Glutamatergic neuron (in vitro differentiated cells): ENCODE measurements around the gene IGFBP7. TPM values are rescaled to one million over a fixed set of nuclear protein-coding genes. Genes with fewer than 3 reads are reported as not detected.

Experiments used
- DNase-seq: peaks from one replicate; pipeline ENCODE4 v3.0.0; 2022
- H3K27ac Mint-ChIP-seq: one replicate; pipeline ENCODE4 v1.8.0; 2020; ENCODE audit warnings: mild to moderate bottlenecking, mixed read lengths, inconsistent platforms; ENCODE audit not compliant: unreplicated experiment
- H3K27me3 Mint-ChIP-seq: one replicate; pipeline ENCODE4 v1.8.0; 2020; ENCODE audit warnings: mild to moderate bottlenecking, moderate library complexity, mixed read lengths, inconsistent platforms; ENCODE audit not compliant: unreplicated experiment
- H3K36me3 Mint-ChIP-seq: one replicate; pipeline ENCODE4 v1.8.0; 2020; ENCODE audit warnings: mild to moderate bottlenecking, mixed read lengths, inconsistent platforms; ENCODE audit not compliant: unreplicated experiment
- H3K4me1 Mint-ChIP-seq: one replicate; pipeline ENCODE4 v1.8.0; 2020; ENCODE audit warnings: mild to moderate bottlenecking, low read depth, mixed read lengths, inconsistent platforms; ENCODE audit not compliant: unreplicated experiment
- H3K4me3 Mint-ChIP-seq: one replicate; pipeline ENCODE4 v1.8.0; 2020; ENCODE audit warnings: mild to moderate bottlenecking, mixed read lengths, inconsistent platforms; ENCODE audit not compliant: unreplicated experiment
- H3K9me3 Mint-ChIP-seq: one replicate; pipeline ENCODE4 v1.8.0; 2020; ENCODE audit warnings: mild to moderate bottlenecking, moderate library complexity, mixed read lengths, inconsistent platforms; ENCODE audit not compliant: unreplicated experiment
- total RNA-seq: library from RNA; stranded (reverse); fragmentation: NEBNext Ultra II Directional; extraction: Animal tissue kit (Norgen Biotek cat#: 25700); gene quantifications from one replicate; pipeline ENCODE4 v1.2.1, GENCODE V29; 2021; ENCODE audit not compliant: unreplicated experiment
- TF ChIP-seq, protein P1 (sequence below): fragments of 200-600 bp; sonication (generic); IDR thresholded peaks from one replicate; pipeline ENCODE4 v1.5.0; 2021; ENCODE audit not compliant: partially characterized antibody, unreplicated experiment

IGFBP7 gene
- total RNA-seq, 1 donor from 2014 or later, result not detected

DNA sequence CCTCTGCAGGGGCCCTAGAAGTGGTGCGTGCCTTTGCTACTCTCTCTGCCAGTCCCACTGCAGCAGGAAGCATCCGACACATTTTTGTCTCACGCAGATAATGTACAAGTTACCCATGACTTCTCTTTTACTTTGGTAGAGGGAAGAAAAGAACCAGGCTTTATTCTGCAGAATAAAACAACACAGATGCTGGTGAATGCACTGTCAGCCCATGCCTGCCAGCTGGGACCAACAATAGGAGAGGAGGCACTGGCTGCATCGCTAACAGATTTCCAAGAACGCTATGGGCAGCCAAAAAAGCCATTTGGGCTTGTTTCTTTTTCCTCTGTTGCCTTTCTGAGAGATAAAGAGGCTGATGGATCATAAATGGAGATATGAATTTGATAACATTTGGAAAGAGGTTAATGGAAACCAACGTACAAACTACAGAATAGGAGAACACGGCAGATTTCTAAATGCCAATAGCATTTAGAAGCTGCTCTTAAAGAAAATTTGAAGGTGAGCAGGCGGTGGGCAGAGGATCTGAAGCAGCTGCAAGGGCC is 47.5 kb upstream of the IGFBP7 start:
- H3K4me3 Mint-ChIP-seq, result no peak overlapping the region
- H3K9me3 Mint-ChIP-seq, result peaks cover 2% of the 10 kb centered on the region
- no peak overlapping the region for H3K27ac Mint-ChIP-seq
- peaks cover 6% of the 10 kb centered on the region for H3K36me3 Mint-ChIP-seq
- H3K4me1 Mint-ChIP-seq, result peaks cover 5% of the 10 kb centered on the region
- TF ChIP-seq, protein P1, sequence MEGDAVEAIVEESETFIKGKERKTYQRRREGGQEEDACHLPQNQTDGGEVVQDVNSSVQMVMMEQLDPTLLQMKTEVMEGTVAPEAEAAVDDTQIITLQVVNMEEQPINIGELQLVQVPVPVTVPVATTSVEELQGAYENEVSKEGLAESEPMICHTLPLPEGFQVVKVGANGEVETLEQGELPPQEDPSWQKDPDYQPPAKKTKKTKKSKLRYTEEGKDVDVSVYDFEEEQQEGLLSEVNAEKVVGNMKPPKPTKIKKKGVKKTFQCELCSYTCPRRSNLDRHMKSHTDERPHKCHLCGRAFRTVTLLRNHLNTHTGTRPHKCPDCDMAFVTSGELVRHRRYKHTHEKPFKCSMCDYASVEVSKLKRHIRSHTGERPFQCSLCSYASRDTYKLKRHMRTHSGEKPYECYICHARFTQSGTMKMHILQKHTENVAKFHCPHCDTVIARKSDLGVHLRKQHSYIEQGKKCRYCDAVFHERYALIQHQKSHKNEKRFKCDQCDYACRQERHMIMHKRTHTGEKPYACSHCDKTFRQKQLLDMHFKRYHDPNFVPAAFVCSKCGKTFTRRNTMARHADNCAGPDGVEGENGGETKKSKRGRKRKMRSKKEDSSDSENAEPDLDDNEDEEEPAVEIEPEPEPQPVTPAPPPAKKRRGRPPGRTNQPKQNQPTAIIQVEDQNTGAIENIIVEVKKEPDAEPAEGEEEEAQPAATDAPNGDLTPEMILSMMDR, result no peak
- H3K27me3 Mint-ChIP-seq, result peaks cover 2% of the 10 kb centered on the region
- no peak for DNase-seq

DNA sequence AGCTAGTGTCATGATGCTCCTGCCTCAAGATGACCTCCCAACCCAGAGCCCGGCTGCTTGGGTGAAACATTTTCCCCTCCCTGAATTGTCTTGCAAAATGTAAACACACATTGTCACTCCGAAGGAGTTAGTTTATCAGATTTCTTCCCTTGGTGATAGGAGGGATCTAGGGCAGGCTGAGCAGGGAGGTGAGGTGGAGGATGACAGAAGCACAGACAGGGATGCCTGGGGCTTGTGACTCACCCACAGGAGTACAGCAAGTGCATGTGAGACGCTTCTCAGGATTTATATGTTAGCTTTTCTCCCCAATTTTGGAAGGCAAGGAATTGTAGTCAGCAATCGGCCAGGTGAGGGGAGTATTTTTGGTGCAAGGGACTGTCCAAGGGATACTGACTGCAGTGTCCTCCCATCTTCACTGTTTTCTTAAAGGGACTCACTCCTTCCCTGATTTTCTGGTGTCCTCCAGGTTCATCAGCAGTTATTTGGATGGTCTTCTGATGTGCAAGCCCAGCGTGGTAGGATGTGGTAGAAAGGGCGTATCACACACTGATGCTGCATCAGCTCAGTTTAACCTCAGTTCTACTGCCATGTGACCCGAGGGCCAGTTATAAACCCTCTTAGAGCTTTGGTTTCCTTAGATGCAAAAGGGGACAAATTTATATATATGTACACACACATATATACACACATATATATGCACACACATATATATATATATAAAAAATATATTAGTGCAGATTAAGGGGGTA is 46.2 kb upstream of the IGFBP7 start:
- Mint-ChIP-seq H3K27me3 (peaks cover 2% of the 10 kb centered on the region), H3K36me3 (peaks cover 6% of the 10 kb centered on the region), H3K4me3 (no peak overlapping the region), H3K27ac (no peak overlapping the region), H3K9me3 (peaks cover 2% of the 10 kb centered on the region), H3K4me1 (peaks cover 5% of the 10 kb centered on the region)
- TF ChIP-seq, protein P1, result no peak
- DNase-seq, result no peak

DNA sequence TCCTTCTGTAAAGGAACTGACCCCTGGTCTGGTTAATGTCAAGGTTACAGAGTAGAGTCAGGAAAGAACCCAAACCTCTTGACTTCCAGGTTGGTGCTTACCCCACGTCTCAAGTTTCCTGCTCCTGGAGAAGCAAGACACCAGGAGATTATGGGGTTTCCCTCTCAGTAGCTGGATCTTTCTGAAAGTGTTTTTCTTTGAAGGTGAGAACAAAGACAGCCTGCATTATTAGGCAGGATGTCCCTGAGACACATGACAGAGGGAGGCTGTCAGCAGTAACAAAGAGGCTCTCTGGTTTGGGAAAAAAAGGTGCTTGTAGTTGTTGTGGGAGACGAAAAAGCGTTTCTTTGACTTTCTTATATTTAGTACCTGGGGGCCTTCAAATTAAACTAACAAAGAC is 44.7 kb upstream of the IGFBP7 start:
- Mint-ChIP-seq H3K4me3 (no peak overlapping the region), H3K27ac (no peak overlapping the region), H3K9me3 (no peaks in the 10 kb centered on the region), H3K27me3 (peaks cover 2% of the 10 kb centered on the region), H3K36me3 (peaks cover 6% of the 10 kb centered on the region), H3K4me1 (peaks cover 5% of the 10 kb centered on the region)
- TF ChIP-seq, protein P1, result no peak
- no peak for DNase-seq

DNA sequence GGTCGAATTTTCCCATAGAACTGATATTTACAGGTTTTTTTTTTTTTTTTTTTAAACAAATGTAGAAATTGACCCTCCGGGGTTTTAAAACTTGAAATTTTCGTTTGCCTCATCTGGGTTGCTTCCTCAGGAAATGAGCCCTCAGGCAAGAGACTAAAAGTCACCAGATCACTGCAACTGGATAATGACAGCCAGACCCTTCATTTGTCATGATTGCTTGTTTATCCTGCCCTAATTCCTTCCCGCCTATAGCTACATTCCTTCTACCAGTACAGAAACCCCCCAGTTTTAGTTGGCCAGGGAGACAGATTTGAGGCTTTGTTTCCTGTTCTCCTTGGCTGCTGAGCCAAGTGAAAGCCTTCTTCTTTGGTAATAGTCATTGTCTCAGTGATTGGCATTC is 44.0 kb upstream of the IGFBP7 start:
- Mint-ChIP-seq H3K27me3 (peaks cover 4% of the 10 kb centered on the region), H3K4me3 (no peak overlapping the region), H3K4me1 (peaks cover 5% of the 10 kb centered on the region), H3K36me3 (peaks cover 6% of the 10 kb centered on the region), H3K27ac (no peak overlapping the region), H3K9me3 (no peaks in the 10 kb centered on the region)
- TF ChIP-seq, protein P1, result no peak
- DNase-seq, result no peak

DNA sequence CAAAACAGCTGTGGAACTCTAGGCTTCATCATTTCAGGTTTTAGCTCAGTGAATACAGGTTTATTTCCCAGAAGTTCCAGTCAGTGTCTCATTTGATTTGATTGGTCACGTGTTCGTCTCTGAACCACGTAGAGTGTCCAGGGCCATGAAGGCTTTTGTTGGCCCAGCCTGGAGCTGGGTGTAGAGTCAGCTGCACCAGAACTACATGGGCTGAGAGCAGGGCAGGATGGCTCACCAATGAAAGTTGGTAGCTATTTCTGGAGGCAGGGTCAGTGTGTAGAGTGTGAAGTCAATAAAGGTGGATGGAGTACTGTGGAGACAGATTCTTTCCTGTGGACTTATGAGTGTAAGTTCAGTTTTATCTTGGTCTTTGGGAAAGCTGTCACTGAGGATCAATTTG is 43.0 kb upstream of the IGFBP7 start:
- H3K27ac Mint-ChIP-seq, result no peak overlapping the region

More for the DNA sequence above, 43.0 kb upstream of the IGFBP7 start:
- H3K27me3 Mint-ChIP-seq, result peaks cover 4% of the 10 kb centered on the region
- peaks cover 5% of the 10 kb centered on the region for H3K4me1 Mint-ChIP-seq
- no peak for DNase-seq
- no peak overlapping the region for H3K4me3 Mint-ChIP-seq
- peaks cover 6% of the 10 kb centered on the region for H3K36me3 Mint-ChIP-seq
- no peaks in the 10 kb centered on the region for H3K9me3 Mint-ChIP-seq
- TF ChIP-seq, protein P1, result no peak
